Stimulated activated CD4-positive, alpha-beta T cell treated with anti-CD3 and anti-CD28 coated beads, Interleukin-4, amount 100 ng/mL, for 48 hours (primary cell): ENCODE data around the gene APOC3.
"Not testable (repeated sequence)": the region's sequence is repeated elsewhere in the genome, so short reads cannot be mapped to it uniquely, and the experiment has no call there.

Experiments used
- DNase-seq, 2 donors: peaks; one replicate each; pipeline ENCODE4 v3.0.0-alpha.2; 2020; ENCODE audit warnings: low read depth in 2 of 2

Gene APOC3

DNA sequence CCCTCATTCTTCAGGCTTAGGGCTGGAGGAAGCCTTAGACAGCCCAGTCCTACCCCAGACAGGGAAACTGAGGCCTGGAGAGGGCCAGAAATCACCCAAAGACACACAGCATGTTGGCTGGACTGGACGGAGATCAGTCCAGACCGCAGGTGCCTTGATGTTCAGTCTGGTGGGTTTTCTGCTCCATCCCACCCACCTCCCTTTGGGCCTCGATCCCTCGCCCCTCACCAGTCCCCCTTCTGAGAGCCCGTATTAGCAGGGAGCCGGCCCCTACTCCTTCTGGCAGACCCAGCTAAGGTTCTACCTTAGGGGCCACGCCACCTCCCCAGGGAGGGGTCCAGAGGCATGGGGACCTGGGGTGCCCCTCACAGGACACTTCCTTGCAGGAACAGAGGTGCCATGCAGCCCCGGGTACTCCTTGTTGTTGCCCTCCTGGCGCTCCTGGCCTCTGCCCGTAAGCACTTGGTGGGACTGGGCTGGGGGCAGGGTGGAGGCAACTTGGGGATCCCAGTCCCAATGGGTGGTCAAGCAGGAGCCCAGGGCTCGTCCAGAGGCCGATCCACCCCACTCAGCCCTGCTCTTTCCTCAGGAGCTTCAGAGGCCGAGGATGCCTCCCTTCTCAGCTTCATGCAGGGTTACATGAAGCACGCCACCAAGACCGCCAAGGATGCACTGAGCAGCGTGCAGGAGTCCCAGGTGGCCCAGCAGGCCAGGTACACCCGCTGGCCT lies 641 bp downstream of the APOC3 start:
- DNase-seq, result no peak

- no peak for DNase-seq
Observed at GRCh38 chr11:116831790-116832349, 2.2 kb downstream of the APOC3 start.

- DNase-seq, result no peak
Observed at GRCh38 chr11:116832350-116833290, 2.9 kb downstream of the APOC3 start.

GRCh38 chr11:116833491-116833815 lies 3.7 kb downstream of the APOC3 start:
- no peak for DNase-seq

- DNase-seq, result no peak
Observed at GRCh38 chr11:116833816-116834534, 4.3 kb downstream of the APOC3 start.

GRCh38 chr11:116834535-116835041 lies 4.9 kb downstream of the APOC3 start:
- DNase-seq, result not testable (repeated sequence)

- no peak for DNase-seq
Observed at GRCh38 chr11:116835042-116835772, 5.5 kb downstream of the APOC3 start.

DNA sequence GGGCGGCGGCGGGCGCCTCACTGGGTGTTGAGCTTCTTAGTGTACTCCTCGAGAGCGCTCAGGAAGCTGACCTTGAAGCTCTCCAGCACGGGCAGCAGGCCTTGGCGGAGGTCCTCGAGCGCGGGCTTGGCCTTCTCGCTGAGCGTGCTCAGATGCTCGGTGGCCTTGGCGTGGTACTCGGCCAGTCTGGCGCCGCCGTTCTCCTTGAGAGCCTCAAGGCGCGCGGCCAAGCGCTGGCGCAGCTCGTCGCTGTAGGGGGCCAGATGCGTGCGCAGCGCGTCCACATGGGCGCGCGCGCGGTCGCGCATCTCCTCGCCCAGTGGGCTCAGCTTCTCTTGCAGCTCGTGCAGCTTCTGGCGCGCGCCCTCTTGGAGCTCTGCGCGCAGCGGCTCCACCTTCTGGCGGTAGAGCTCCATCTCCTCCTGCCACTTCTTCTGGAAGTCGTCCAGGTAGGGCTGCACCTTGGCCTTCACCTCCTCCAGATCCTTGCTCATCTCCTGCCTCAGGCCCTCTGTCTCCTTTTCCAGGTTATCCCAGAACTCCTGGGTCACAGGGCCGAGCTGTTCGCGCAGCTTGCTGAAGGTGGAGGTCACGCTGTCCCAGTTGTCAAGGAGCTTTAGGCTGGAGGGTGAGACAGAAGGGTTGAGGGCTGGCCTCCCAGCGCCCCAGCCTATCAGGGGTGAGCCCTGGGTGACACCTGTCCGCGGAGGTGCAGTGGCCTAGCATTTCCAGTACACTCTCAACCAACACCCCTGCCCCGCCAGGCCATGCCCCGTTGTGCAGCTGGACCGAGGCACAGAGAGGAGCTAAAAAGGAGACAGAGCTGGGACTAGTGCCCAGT lies 6.3 kb downstream of the APOC3 start:
- DNase-seq, result peak; percentile 68 to 76

GRCh38 chr11:116836632-116836991 lies 6.9 kb downstream of the APOC3 start:
- DNase-seq, result no peak

GRCh38 chr11:116837231-116838091 lies 7.8 kb downstream of the APOC3 start, which contains the start of gene APOA1:
APOA1 (minus strand) TSS chr11:116837622; CDS start chr11:116837387, 235 bp downstream.
- DNase-seq, result no peak

DNA sequence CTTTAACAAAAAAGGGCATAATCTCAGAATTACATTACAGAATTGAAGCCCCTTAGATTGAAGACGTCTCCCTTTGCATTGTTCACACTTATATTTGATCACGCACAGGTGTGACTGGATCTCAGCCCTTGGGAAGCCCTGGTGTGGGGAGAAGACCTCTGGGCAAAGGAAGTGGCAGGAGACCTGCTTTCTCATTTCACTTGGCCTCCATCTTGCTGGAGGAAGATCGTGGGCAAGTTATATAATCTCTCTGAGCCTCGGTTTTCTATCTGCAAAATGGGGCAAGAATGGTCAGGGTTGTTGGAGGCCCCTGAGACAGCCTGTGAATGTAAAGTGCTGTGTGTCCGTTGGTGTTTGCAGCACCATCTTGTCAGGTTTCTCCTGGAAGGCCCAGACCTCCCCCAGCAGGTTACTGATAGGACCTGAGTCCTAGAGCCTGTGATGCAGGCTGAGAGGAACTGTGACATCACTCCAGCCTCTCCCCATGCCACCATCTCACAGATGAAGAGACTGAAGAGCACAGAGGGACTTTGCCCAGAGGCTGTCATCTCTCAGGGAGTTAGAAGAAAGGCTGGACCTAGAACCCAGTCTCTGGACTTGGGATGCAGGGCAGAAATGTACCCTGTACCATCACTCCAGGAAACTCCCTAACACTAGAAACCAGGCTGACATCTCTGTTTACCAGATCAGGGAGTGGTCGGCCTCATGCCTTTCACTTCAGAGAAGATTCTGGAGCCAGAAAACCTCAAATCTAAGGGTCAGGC lies 8.8 kb downstream of the APOC3 start:
- no peak for DNase-seq

DNA sequence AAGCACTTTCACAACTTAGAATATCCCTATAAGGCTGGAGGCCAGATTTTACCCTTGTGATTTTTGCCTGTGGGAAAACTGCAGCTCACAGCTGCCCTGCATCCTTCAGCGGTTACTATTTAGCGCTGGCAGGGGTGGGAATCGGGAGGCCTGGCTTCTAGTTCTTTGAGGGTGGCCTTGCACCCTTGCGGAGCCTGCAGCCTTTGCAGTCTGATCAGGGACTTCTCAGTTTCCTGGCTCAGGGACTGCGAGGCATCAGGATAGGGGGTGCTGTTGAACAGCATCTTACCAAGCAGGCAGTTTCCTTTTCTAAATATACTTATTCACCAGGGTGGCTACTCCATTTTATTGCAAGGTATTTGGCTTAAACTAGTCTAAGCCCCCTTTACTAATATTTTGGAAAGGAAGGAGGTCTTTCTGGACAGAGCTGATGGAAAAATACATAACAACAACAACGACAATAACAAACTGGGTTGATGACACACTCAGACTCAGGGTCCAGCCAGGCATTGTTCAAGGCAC lies 10.6 kb downstream of the APOC3 start:
- DNase-seq, result no peak

DNA sequence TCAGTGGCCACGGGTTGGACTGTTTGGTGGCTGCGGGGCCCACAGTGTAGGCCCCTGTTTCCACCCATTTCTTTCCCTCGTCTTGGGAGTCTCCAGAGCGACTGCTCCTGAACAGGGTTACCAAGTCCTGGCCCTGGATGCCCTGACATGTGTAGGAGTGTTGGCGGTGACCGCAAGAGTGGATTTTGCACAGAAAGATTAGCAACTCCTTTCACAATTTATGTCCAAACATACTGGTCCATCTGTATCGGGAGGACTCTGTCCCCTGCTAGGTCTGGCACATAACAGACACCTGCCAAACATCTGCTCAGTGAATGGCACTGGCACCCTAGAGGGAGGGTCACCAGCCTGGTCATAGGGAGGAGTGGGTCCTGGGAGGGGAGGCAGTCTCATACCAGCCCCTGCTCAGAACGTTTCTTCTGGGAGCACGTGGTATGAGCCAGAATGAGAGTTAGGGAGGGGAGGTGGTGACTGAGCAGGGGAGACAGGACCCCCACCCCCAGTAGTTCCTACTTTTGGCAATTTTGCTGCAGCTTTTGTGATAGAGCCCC lies 11.1 kb downstream of the APOC3 start:
- no peak for DNase-seq

- no peak for DNase-seq
Observed at GRCh38 chr11:116842117-116842516, 12.4 kb downstream of the APOC3 start.

GRCh38 chr11:116842909-116843308 lies 13.2 kb downstream of the APOC3 start:
- no peak for DNase-seq

DNA sequence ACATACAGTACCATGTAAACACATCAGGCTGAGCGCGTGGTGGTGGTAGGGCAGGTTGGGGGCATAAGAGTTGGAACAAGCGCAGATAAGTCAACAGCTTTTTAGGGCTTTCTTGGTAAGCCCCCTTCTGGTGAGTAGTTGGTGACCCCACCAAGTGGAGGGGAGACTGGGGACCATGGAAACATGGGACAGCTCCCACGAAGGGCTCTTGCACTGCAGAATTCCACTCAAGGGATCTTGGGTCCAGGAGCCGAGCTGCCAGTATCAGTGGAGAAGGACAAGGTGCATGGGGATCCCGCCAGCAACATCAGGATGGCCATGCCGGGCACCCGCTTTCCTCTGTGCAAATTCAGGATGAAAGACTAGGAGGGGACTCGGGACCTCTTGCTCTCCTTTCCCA lies 14.0 kb downstream of the APOC3 start:
- no peak for DNase-seq

DNA sequence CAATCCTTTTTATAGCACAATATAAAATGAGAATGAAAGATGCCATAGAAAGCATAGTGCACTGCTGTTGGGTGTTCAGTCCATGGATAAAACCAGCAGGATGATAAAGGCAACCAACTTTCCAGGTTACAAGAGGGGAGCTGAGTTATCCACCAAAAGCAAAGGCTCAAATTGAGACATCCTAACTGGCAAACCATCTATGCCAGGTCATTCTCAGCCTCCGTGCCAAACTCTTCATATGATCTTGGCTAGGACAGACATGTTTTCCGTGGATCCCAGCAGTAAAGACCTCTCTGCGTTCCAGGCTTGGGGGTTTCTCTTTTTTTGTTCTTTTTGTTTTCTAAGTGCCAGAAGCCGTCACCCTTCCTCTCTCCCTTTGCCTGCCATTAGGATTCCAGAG lies 15.0 kb downstream of the APOC3 start:
- DNase-seq, result no peak

GRCh38 chr11:116847612-116848011 lies 17.9 kb downstream of the APOC3 start:
- DNase-seq, result no peak
